ENCODE results near the gene DKK1. TPM values are rescaled to one million over a fixed set of nuclear protein-coding genes. Genes with fewer than 3 reads are reported as not detected.

Gene DKK1
- total and polyA plus RNA-seq, 3 experiments from 2014 or later = not detected

DNA sequence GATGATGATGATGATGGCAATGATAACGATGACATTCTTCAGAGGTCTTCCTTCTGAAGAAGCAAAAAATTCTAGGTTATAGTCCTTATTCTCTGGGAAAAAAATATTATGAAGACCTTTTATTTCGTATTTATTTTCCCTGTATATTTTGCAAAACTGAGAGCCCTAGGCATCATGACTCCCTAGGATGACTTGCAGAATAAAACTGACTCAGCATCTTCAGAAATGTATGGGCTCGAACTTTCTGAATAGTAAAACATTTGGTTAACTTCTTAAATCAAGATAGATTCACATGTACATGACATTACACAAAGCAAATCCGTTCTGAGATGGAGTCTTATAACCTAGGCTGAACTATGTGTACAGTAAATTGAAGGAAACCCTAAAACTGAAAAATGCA lies 29.4 kb downstream of the DKK1 start:
- Histone ChIP-seq H3K27me3 (ENCODE audit: insufficient read depth, low read length, poor library complexity, severe bottlenecking) (no peaks in the 10 kb centered on the region), H3K4me3 (ENCODE audit: low read length) (no peak overlapping the region), H3K36me3 (ENCODE audit: insufficient read depth, low read length) (no peaks in the 10 kb centered on the region), H3K9me3 (ENCODE audit: low read length) (no peaks in the 10 kb centered on the region), H3K27ac (ENCODE audit: low read depth, low read length) (no peak overlapping the region), H3K4me1 (ENCODE audit: insufficient read depth, low read length) (no peaks in the 10 kb centered on the region)
- Mint-ChIP-seq H3K36me3 (no peaks in the 10 kb centered on the region), H3K4me3 (no peak overlapping the region), H3K4me1 (no peaks in the 10 kb centered on the region), H3K27ac (no peak overlapping the region), H3K27me3 (no peaks in the 10 kb centered on the region), H3K9me3 (peaks cover 0 to 2% (median 0%) of the 10 kb centered on the region in 5 donors)
- DNase-seq = no peak
- CTCF ChIA-PET = no interaction called here
- POLR2A ChIA-PET = no interaction called here

DNA sequence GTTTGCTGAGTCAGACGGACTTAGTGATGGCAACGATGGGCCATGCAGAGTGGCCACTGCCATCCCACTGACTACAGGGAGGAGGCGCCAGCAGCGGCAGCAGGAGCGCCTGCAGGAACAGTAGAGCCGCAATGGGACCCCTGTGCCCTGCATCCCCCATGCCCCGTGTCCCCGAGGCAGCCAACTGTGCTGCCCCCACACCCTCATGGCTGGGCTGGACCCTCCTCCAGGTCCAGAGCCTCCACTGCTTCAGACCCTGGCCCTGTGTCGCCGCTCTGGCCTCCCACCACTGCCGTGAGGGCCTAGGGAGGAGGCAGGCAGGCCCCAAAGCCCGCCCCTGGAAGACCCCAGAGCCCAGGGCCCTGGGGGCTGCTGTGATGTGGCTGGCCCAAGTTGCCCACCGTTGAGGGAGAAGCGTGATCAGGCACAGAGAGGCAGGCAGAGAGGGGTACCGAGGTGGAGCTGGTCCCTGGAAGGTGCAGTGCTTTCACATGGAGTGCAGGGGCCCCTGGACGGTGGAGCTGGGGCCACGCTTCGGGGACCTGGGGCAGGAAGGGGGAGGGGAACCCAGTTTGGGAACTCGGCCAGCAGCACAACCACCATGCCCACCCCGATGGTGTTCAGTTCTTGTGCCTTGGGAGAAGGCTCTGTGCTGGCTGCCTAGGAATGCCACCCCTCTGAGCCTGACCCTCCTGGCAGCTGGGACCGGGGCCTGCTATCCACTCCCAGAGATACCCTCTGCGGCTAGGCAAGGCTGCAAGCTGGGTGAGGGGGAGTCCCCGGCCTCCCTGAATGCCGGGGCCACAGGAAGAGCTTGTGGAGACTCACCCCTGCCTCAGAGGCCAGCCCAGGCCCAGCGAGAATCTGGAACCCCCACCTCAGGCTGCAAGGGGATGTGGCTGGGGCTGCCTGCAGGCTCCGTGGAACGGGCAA lies 32.6 kb downstream of the DKK1 start:
- Mint-ChIP-seq H3K9me3 (peaks cover 0 to 2% (median 0%) of the 10 kb centered on the region in 5 donors), H3K4me3 (no peak overlapping the region), H3K27ac (no peak overlapping the region), H3K27me3 (no peaks in the 10 kb centered on the region), H3K4me1 (no peaks in the 10 kb centered on the region), H3K36me3 (no peaks in the 10 kb centered on the region)
- Histone ChIP-seq H3K27ac (ENCODE audit: low read depth, low read length) (no peak overlapping the region), H3K36me3 (ENCODE audit: insufficient read depth, low read length) (no peaks in the 10 kb centered on the region), H3K4me1 (ENCODE audit: insufficient read depth, low read length) (no peaks in the 10 kb centered on the region), H3K4me3 (ENCODE audit: low read length) (no peak overlapping the region), H3K27me3 (ENCODE audit: insufficient read depth, low read length, poor library complexity, severe bottlenecking) (no peaks in the 10 kb centered on the region), H3K9me3 (ENCODE audit: low read length) (no peaks in the 10 kb centered on the region)
- CTCF ChIA-PET = no interaction called here
- DNase-seq = no peak
- POLR2A ChIA-PET = no interaction called here

DNA sequence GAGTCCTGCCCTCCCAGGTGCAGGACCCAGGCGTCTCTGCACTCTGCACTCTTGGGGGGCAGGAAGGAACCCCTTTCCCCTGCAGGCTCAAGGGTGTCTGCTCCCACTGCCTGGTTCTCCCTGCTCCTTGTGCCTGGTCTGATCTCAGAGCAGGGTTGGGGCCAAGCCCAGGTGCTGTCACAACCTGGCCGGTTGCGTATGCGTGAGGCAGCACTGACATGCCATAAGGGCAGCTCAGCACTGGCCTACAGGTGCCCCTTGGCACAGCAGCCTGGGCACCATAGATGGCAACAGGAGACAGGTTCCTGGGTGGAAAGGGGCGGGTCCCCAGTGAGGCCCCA lies 33.2 kb downstream of the DKK1 start:
- Histone ChIP-seq H3K4me1 (ENCODE audit: insufficient read depth, low read length) (no peaks in the 10 kb centered on the region), H3K27ac (ENCODE audit: low read depth, low read length) (no peak overlapping the region), H3K9me3 (ENCODE audit: low read length) (no peaks in the 10 kb centered on the region), H3K36me3 (ENCODE audit: insufficient read depth, low read length) (no peaks in the 10 kb centered on the region), H3K27me3 (ENCODE audit: insufficient read depth, low read length, poor library complexity, severe bottlenecking) (no peaks in the 10 kb centered on the region), H3K4me3 (ENCODE audit: low read length) (no peak overlapping the region)
- ChIA-PET CTCF (no interaction called here), POLR2A (no interaction called here)
- no peak overlapping the region for H3K4me3 Mint-ChIP-seq
- no peaks in the 10 kb centered on the region for H3K4me1 Mint-ChIP-seq
- peaks cover 0 to 5% (median 0%) of the 10 kb centered on the region in 5 donors for H3K9me3 Mint-ChIP-seq
- no peaks in the 10 kb centered on the region for H3K36me3 Mint-ChIP-seq
- no peaks in the 10 kb centered on the region for H3K27me3 Mint-ChIP-seq
- no peak overlapping the region for H3K27ac Mint-ChIP-seq
- DNase-seq = no peak

DNA sequence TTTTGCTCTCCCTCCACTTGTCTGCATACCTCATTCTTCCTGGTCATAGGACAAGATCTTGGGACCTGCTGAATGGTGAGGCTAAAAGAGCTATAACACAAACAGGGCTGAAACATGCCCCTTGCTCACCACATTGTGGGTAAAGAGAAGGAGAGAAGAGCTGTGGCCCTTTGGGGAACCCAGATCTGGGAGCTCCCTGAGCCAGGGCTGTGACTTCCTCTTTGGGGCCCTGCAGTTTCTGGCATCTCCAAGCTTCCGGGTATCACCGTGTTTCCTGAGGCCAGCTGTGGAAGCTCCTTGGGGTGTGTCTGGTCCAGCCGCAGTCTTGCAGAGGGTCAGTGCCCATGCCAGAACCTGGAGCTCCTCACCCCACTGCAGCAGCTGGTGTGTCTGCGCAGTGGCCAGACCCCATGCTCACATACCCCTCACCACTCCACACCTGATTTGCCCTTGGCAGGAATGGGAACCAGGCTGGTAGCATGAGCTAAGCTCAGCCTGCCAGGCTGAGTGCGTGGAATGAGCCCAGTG lies 34.0 kb downstream of the DKK1 start:
- H3K27me3 ChIP-seq (ENCODE audit: insufficient read depth, low read length, poor library complexity, severe bottlenecking) = no peaks in the 10 kb centered on the region
- no peaks in the 10 kb centered on the region for H3K27me3 Mint-ChIP-seq
- H3K9me3 Mint-ChIP-seq = peaks cover 0 to 6% (median 0%) of the 10 kb centered on the region in 5 donors
- no peak overlapping the region for H3K27ac Mint-ChIP-seq
- H3K4me3 Mint-ChIP-seq = no peak overlapping the region
- no peaks in the 10 kb centered on the region for H3K4me1 ChIP-seq (ENCODE audit: insufficient read depth, low read length)
- ChIA-PET POLR2A (no interaction called here), CTCF (no interaction called here)
- H3K36me3 Mint-ChIP-seq = no peaks in the 10 kb centered on the region
- H3K27ac ChIP-seq (ENCODE audit: low read depth, low read length) = no peak overlapping the region
- no peaks in the 10 kb centered on the region for H3K4me1 Mint-ChIP-seq
- no peak for DNase-seq
- H3K36me3 ChIP-seq (ENCODE audit: insufficient read depth, low read length) = no peaks in the 10 kb centered on the region
- no peak overlapping the region for H3K4me3 ChIP-seq (ENCODE audit: low read length)
- no peaks in the 10 kb centered on the region for H3K9me3 ChIP-seq (ENCODE audit: low read length)

DNA sequence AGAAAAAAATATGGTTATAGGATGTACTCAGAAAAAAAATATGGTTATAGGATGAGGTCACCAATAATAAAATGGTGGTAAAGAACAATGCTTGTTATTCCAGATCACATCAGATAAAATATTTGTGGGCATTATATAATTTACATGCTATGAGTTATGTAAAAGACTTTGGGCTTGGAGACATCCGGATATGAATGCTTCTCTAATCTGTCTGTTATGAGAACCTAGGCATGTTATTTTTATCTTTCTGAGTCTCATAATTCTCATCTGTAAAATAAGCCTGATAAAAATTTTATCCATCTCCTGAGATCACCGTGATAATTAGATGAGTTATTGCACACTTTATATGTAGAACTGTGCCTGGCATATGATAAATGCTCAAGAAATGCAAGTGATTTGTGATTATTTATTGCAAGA lies 37.8 kb downstream of the DKK1 start:
- Mint-ChIP-seq H3K4me3 (no peak overlapping the region), H3K9me3 (peaks cover 0 to 6% (median 0%) of the 10 kb centered on the region in 5 donors), H3K4me1 (no peaks in the 10 kb centered on the region), H3K36me3 (no peaks in the 10 kb centered on the region), H3K27ac (no peak overlapping the region), H3K27me3 (peaks cover 0 to 1% of the 10 kb centered on the region in 2 donors)
- no peaks in the 10 kb centered on the region for H3K36me3 ChIP-seq (ENCODE audit: insufficient read depth, low read length)
- no peaks in the 10 kb centered on the region for H3K9me3 ChIP-seq (ENCODE audit: low read length)
- no peak overlapping the region for H3K4me3 ChIP-seq (ENCODE audit: low read length)
- no peaks in the 10 kb centered on the region for H3K4me1 ChIP-seq (ENCODE audit: insufficient read depth, low read length)
- no peaks in the 10 kb centered on the region for H3K27me3 ChIP-seq (ENCODE audit: insufficient read depth, low read length, poor library complexity, severe bottlenecking)
- ChIA-PET CTCF (no interaction called here), POLR2A (no interaction called here)
- H3K27ac ChIP-seq (ENCODE audit: low read depth, low read length) = no peak overlapping the region
- no peak for DNase-seq

DNA sequence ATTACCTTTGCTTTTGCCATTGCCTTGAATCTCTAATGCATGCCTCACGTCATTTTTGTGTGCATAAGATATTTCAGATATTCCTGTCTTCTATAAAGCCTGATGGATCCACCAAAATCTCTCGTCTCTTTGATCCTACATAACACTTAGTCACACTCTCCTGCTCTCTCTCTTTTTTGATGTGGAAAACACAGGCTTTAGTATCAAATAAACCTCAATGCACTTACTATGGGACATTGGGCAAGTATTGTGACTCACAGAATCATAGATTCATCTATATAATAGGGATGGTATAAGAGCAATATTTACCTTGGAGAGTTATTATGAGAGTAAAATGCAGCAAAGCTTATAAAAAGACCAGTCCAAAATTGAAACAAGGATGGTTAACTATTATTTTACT lies 39.1 kb downstream of the DKK1 start:
- ChIA-PET POLR2A (no interaction called here), CTCF (no interaction called here)
- H3K4me1 Mint-ChIP-seq = no peaks in the 10 kb centered on the region
- H3K4me3 Mint-ChIP-seq = no peak overlapping the region
- H3K9me3 Mint-ChIP-seq = peaks cover 0 to 6% (median 5%) of the 10 kb centered on the region in 5 donors
- Histone ChIP-seq H3K27me3 (ENCODE audit: insufficient read depth, low read length, poor library complexity, severe bottlenecking) (no peaks in the 10 kb centered on the region), H3K9me3 (ENCODE audit: low read length) (no peaks in the 10 kb centered on the region), H3K27ac (ENCODE audit: low read depth, low read length) (no peak overlapping the region), H3K4me1 (ENCODE audit: insufficient read depth, low read length) (no peaks in the 10 kb centered on the region), H3K4me3 (ENCODE audit: low read length) (no peak overlapping the region), H3K36me3 (ENCODE audit: insufficient read depth, low read length) (no peaks in the 10 kb centered on the region)
- peaks cover 0 to 1% of the 10 kb centered on the region in 2 donors for H3K27me3 Mint-ChIP-seq
- no peak overlapping the region for H3K27ac Mint-ChIP-seq
- no peaks in the 10 kb centered on the region for H3K36me3 Mint-ChIP-seq
- DNase-seq = no peak

DNA sequence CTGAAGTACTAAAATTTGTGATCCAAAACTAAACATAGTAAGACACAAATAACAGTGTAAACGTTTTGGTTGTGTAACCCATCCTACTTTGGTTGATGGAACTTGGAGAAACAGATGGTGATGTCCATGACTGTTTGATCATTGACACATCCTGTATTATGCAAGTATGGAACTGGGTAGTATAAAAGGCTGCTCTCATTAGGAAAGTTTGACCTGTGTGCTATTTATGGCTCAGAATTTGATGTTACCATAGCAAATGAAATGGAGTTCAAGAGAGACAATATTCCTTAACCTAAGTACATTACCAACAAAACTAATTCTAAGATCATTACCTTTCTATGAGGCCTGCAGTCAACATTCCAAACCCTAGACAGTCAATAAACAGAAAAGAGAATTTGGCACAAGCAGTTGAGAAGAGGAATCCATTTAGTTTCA lies 39.9 kb downstream of the DKK1 start:
- Histone ChIP-seq H3K9me3 (ENCODE audit: low read length) (no peaks in the 10 kb centered on the region), H3K4me3 (ENCODE audit: low read length) (no peak overlapping the region), H3K36me3 (ENCODE audit: insufficient read depth, low read length) (no peaks in the 10 kb centered on the region), H3K27me3 (ENCODE audit: insufficient read depth, low read length, poor library complexity, severe bottlenecking) (no peaks in the 10 kb centered on the region), H3K27ac (ENCODE audit: low read depth, low read length) (no peak overlapping the region), H3K4me1 (ENCODE audit: insufficient read depth, low read length) (no peaks in the 10 kb centered on the region)
- no peak for DNase-seq
- ChIA-PET CTCF (no interaction called here), POLR2A (no interaction called here)
- peaks cover 0 to 6% (median 5%) of the 10 kb centered on the region in 5 donors for H3K9me3 Mint-ChIP-seq
- no peak overlapping the region for H3K27ac Mint-ChIP-seq
- H3K4me3 Mint-ChIP-seq = no peak overlapping the region
- peaks cover 0 to 1% of the 10 kb centered on the region in 2 donors for H3K27me3 Mint-ChIP-seq
- H3K36me3 Mint-ChIP-seq = no peaks in the 10 kb centered on the region
- no peaks in the 10 kb centered on the region for H3K4me1 Mint-ChIP-seq

DNA sequence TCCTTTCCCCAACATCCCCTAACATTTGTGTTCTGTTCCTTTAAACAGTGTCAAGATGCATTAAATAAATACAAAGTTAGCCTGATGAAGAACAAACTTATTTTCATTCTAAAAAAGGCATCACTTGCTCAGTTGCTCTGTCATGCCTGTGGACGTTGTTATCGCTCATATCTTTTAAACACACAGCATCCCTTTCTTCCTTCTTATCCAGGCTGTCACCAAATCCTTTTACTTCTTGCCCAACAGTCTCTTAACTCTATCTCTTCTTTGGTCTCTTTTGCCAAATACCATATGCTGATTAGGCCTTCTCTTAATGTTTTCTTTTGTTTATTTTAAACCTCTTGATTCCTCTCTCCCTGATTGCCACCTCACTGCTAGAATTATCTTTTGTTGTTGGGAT lies 43.9 kb downstream of the DKK1 start:
- H3K36me3 ChIP-seq (ENCODE audit: insufficient read depth, low read length) = no peaks in the 10 kb centered on the region
- ChIA-PET POLR2A (no interaction called here), CTCF (no interaction called here)
- H3K4me1 ChIP-seq (ENCODE audit: insufficient read depth, low read length) = no peaks in the 10 kb centered on the region
- no peaks in the 10 kb centered on the region for H3K27me3 ChIP-seq (ENCODE audit: insufficient read depth, low read length, poor library complexity, severe bottlenecking)
- no peak overlapping the region for H3K27ac ChIP-seq (ENCODE audit: low read depth, low read length)
- H3K36me3 Mint-ChIP-seq = no peaks in the 10 kb centered on the region
- H3K4me3 ChIP-seq (ENCODE audit: low read length) = no peak overlapping the region
- peaks cover 0 to 9% (median 5%) of the 10 kb centered on the region in 5 donors for H3K9me3 Mint-ChIP-seq
- DNase-seq = no peak
- no peaks in the 10 kb centered on the region for H3K9me3 ChIP-seq (ENCODE audit: low read length)
- H3K27me3 Mint-ChIP-seq = peaks cover 0 to 1% of the 10 kb centered on the region in 2 donors
- H3K27ac Mint-ChIP-seq = no peak overlapping the region
- no peak overlapping the region for H3K4me3 Mint-ChIP-seq
- H3K4me1 Mint-ChIP-seq = no peaks in the 10 kb centered on the region

Data from CD8-positive, alpha-beta memory T cell (primary cell).